ENCODE results near the gene KRTAP5-11.
"Not testable (repeated sequence)": the region's sequence is repeated elsewhere in the genome, so short reads cannot be mapped to it uniquely, and the experiment has no call there.

The KRTAP5-11 gene

DNA sequence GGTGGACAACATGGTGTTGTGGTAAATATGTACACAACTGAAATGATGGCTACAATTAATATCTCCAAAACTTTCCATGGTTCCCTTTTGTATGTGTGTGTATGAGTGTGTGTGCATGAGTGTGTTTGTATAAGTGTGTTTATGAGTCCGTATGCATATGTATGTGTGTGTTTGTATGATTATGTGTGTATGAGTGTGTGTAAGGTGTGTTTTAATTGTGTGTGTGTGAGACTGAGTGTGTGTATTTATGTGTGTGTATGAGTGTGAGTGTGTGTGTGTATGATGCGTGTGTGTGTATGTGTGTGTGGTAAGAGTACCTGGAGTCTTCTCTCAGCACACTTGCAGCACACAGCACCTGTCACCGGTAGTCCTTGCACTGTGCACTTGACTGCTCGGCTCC is 26.7 kb downstream of the KRTAP5-11 start:
- Mint-ChIP-seq H3K36me3 (ENCODE audit: low read depth) (no peaks in the 10 kb centered on the region), H3K4me1 (ENCODE audit: low read depth) (peaks cover 5% of the 10 kb centered on the region), H3K9me3 (no peaks in the 10 kb centered on the region), H3K27me3 (peaks cover 11% of the 10 kb centered on the region), H3K4me3 (no peak overlapping the region), H3K27ac (no peak overlapping the region)
- intact Hi-C loops (cut with micrococcal nuclease), result no loop called here

DNA sequence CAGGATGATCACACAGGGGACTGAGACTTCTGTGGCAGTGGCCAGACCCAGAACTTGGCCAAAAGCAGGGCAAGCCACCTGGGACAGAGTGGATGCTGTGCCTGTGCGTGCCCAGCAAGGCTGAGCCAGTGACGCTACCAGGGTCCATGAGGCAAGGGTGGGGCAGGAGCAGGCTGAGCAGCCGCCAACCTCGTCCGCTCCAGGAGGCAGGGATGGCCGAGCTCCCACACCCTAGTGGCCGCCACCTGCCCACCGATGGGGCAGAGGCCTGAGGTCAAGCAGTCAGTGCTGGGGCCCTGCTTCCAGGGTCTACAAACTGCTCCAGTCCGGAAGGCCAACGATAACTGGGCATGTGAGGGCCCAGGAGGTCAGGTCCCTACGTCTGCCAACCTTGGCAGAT is 27.2 kb downstream of the KRTAP5-11 start:
- no peaks in the 10 kb centered on the region for H3K9me3 Mint-ChIP-seq
- intact Hi-C loops (cut with micrococcal nuclease), result no loop called here
- peaks cover 10% of the 10 kb centered on the region for H3K4me1 Mint-ChIP-seq (ENCODE audit: low read depth)

DNA sequence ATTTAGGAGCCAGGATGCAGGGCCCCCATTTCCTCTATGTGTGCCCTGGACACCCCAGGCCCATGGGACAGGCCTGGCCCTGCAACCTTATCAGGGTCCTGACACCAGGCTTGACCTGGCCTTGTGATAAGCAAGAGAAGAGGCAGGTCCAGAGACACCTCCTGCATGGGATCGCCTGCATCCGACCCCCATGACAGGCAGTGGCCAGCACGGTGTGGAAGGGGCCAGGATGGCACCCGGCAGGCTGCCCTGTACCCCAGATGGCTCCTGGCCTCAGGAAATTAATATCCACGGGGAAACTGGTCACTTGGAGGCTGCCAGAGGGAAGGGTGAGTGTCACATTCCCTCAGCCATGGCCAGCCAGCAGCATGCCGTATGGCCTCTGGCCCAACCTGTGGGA is 27.7 kb downstream of the KRTAP5-11 start:
- no peak overlapping the region for H3K4me3 Mint-ChIP-seq
- H3K9me3 Mint-ChIP-seq, result no peaks in the 10 kb centered on the region
- intact Hi-C loops (cut with micrococcal nuclease), result no loop called here
- no peak overlapping the region for H3K27ac Mint-ChIP-seq
- H3K27me3 Mint-ChIP-seq, result peaks cover 16% of the 10 kb centered on the region
- H3K4me1 Mint-ChIP-seq (ENCODE audit: low read depth), result peaks cover 15% of the 10 kb centered on the region
- H3K36me3 Mint-ChIP-seq (ENCODE audit: low read depth), result no peaks in the 10 kb centered on the region

More for the DNA sequence above, 27.2 kb downstream of the KRTAP5-11 start:
- no peaks in the 10 kb centered on the region for H3K36me3 Mint-ChIP-seq (ENCODE audit: low read depth)
- H3K27ac Mint-ChIP-seq, result no peak overlapping the region
- H3K27me3 Mint-ChIP-seq, result peaks cover 11% of the 10 kb centered on the region
- no peak overlapping the region for H3K4me3 Mint-ChIP-seq

DNA sequence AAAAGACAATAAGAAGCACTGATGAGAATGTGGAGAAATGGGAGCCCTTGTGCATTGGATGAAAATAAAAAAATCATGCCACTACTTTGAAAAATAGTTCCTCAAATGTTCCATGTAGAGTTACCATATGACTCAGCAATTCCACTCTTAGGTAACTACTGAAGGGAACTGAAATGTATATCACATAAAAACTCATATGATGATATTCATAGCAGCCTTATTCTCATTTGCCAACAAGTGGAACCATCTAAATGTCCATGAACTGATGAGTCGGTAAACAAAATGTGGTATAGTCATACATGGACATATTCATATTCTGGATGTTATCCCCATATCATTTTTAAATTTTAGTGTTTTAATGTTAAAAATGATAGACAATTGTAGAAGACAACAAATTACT is 31.0 kb downstream of the KRTAP5-11 start:
- no peak overlapping the region for H3K4me3 Mint-ChIP-seq
- peaks cover 39% of the 10 kb centered on the region for H3K4me1 Mint-ChIP-seq (ENCODE audit: low read depth)
- H3K27ac Mint-ChIP-seq, result no peak overlapping the region
- no peaks in the 10 kb centered on the region for H3K36me3 Mint-ChIP-seq (ENCODE audit: low read depth)
- intact Hi-C loops (cut with micrococcal nuclease), result no loop called here
- peaks cover 1% of the 10 kb centered on the region for H3K9me3 Mint-ChIP-seq
- H3K27me3 Mint-ChIP-seq, result peaks cover 30% of the 10 kb centered on the region

DNA sequence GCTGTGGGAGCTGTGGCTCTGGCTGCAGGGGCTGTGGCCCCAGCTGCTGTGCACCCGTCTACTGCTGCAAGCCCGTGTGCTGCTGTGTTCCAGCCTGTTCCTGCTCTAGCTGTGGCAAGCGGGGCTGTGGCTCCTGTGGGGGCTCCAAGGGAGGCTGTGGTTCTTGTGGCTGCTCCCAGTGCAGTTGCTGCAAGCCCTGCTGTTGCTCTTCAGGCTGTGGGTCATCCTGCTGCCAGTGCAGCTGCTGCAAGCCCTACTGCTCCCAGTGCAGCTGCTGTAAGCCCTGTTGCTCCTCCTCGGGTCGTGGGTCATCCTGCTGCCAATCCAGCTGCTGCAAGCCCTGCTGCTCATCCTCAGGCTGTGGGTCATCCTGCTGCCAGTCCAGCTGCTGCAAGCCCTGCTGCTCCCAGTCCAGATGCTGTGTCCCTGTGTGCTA is 33.9 kb downstream of the KRTAP5-11 start:
- Mint-ChIP-seq H3K4me1 (ENCODE audit: low read depth) (peaks cover 48% of the 10 kb centered on the region), H3K9me3 (peaks cover 13% of the 10 kb centered on the region)
- intact Hi-C loops (cut with micrococcal nuclease), result no loop called here

DNA sequence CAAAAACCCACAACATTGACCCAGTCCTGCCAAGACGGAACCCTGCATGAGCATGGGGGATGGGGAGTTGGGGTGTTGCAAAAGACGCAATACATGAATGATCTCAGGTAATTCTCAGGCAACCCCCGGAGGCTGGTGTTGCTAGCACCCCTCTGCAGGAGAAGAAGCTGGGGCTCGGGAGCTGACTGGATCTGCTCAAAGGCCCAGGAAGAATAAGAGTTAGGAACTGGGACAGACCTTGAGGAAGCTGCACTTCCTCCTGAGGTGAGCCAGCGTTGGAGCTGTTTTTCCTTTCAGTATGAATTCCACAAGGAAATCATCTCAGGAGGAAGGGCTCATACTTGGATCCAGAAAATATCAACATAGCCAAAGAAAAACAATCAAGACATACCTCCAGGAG is 34.6 kb downstream of the KRTAP5-11 start, which contains the start of gene KRTAP5-9:
KRTAP5-9 (plus strand) TSS at position 301 of the 400 bp plus-strand sequence. CDS start 238 bp downstream, outside the sequence.
- peaks cover 54% of the 10 kb centered on the region for H3K4me1 Mint-ChIP-seq (ENCODE audit: low read depth)
- intact Hi-C loops (cut with micrococcal nuclease), result no loop called here
- no peaks in the 10 kb centered on the region for H3K36me3 Mint-ChIP-seq (ENCODE audit: low read depth)
- no peak within 1 kb of the TSS for H3K27ac Mint-ChIP-seq
- H3K4me3 Mint-ChIP-seq, result no peak within 1 kb of the TSS
- H3K27me3 Mint-ChIP-seq, result peaks cover 33% of the 10 kb centered on the region
- peaks cover 13% of the 10 kb centered on the region for H3K9me3 Mint-ChIP-seq

More for the DNA sequence above, 33.9 kb downstream of the KRTAP5-11 start:
- H3K27me3 Mint-ChIP-seq, result peaks cover 33% of the 10 kb centered on the region
- no peak overlapping the region for H3K27ac Mint-ChIP-seq
- no peaks in the 10 kb centered on the region for H3K36me3 Mint-ChIP-seq (ENCODE audit: low read depth)
- no peak overlapping the region for H3K4me3 Mint-ChIP-seq

DNA sequence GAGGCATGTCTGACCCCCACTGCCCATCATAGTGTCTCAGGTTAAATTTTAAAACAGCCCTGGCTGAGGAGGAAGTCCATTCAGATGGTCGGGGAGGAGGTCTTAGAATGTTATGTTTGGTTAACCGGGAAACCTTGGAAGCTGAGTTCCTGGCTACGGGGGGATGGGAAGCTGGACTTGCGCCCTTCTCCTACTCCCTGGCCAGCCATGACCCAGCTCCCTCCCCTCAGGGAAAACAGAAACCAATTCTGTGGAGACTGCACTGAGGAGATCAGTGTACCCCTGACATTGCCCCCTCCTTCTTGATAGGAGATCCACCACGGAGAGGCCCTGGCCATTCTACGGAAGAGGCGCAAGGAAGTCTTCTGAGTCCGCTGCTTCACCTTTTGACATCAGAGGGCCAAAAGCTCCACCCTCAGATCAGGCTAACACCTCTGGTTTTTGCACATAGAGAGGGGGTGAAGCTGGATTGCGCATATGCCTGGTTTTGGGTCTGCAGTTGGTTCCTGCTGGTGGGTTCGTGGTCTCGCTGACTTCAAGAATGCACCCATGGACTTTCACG is 37.2 kb downstream of the KRTAP5-11 start:
- H3K36me3 Mint-ChIP-seq (ENCODE audit: low read depth), result no peaks in the 10 kb centered on the region
- H3K27me3 Mint-ChIP-seq, result peaks cover 33% of the 10 kb centered on the region
- H3K9me3 Mint-ChIP-seq, result peaks cover 26% of the 10 kb centered on the region
- peaks cover 48% of the 10 kb centered on the region for H3K4me1 Mint-ChIP-seq (ENCODE audit: low read depth)
- H3K27ac Mint-ChIP-seq, result no peak overlapping the region
- intact Hi-C loops (cut with micrococcal nuclease), result no loop called here
- no peak overlapping the region for H3K4me3 Mint-ChIP-seq

DNA sequence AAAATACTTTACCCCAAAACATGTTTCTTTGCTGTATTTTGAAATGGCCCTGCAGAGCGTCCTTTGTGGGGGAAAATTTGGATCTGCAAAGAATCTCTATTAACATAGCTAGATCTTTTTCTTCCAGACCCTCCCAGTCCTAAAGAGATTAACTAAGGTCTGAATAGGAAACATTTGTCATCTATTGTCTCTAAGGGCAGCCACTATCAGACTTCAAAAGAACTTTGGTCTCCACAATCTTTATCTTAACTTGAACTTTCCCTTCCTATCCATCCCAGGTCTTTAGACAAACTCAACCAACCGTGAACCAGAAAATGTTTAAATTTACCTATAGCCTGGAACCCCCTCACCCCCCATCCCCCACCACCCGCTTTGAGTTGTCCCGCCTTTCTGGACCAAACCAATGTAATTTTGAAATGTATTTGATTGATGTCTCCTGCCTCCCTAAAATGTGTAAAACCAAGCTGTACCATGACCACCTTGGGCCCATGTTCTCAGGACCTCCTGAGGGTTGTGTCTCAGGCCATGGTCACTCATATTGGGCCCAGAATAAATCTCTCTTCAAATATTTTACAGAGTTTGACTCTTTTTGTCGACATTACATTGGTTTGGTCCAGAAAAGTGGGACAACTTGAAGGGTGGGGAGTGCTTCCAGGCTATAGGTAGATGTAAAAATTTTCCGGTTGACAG is 38.0 kb downstream of the KRTAP5-11 start:
- H3K27ac Mint-ChIP-seq, result no peak overlapping the region
- peaks cover 29% of the 10 kb centered on the region for H3K9me3 Mint-ChIP-seq
- H3K27me3 Mint-ChIP-seq, result peaks cover 25% of the 10 kb centered on the region
- no peak overlapping the region for H3K4me3 Mint-ChIP-seq
- intact Hi-C loops (cut with micrococcal nuclease), result no loop called here
- H3K36me3 Mint-ChIP-seq (ENCODE audit: low read depth), result no peaks in the 10 kb centered on the region
- peaks cover 41% of the 10 kb centered on the region for H3K4me1 Mint-ChIP-seq (ENCODE audit: low read depth)

DNA sequence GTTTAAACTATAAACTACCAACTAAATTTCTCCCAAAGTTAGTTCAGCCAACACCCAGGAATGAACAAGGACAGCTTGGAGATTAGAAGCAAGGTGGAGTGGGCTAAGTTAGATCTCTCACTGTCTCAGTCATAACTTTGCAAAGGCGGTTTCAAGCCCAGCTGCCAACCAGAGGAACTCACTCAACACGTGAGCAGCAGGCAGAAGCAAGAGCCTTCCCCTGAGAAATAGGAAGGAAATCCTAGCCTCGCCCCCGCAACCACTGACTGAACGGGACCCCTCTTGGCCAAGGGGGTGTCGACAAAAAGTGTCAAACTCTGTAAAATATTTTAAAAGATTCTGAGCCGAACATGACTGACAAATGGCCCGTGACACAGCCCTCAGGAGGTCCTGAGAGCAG is 38.8 kb downstream of the KRTAP5-11 start:
- Mint-ChIP-seq H3K27ac (peak overlapping the region; percentile 41), H3K4me1 (ENCODE audit: low read depth) (peaks cover 33% of the 10 kb centered on the region), H3K4me3 (no peak overlapping the region), H3K36me3 (ENCODE audit: low read depth) (no peaks in the 10 kb centered on the region), H3K27me3 (peaks cover 17% of the 10 kb centered on the region), H3K9me3 (peaks cover 29% of the 10 kb centered on the region)
- intact Hi-C loops (cut with micrococcal nuclease), result no loop called here

DNA sequence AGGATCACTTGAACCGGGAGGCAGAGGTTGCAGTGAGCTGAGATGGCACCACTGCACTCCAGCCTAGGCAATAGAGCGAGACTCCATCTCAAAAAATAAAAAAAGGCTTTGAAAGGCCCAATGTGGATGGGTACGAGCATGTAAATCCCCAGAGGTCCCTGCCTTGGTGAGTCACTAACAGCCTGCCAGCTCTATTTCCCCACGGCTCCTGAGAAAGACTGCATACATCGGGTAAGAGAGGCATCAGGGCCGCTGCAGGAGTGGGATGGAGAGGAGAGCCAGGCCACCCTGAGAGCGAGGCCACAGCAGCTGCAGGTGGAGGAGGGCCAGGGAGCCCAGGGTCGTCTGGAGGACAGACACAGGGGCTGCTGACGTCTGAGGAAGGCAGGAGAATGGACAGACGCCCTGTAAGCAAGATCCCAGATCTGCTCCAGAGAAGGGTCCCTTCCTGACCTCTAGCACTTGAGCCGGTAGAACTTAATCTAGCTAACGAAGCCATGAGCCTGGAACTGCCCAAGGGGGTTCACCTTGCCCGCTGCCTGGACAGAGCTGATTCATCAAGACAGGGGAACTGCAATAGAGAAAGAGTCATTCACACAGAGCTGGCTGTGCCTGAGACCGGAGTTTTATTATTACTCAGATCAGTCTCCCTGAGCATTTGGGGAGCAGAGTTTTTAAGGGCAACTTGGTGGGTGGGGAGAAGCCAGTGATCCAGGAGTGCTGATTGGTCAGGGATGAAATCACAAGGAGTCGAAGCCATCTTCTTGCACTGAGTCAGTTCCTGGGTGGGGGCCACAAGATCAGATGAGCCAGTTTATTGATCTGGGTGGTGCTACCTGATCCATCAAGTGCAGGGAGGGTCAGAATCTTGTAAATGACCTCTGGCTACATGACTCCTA is 39.5 kb downstream of the KRTAP5-11 start:
- Mint-ChIP-seq H3K4me1 (ENCODE audit: low read depth) (peaks cover 25% of the 10 kb centered on the region), H3K36me3 (ENCODE audit: low read depth) (no peaks in the 10 kb centered on the region), H3K4me3 (peak overlapping the region; percentile 36)

DNA sequence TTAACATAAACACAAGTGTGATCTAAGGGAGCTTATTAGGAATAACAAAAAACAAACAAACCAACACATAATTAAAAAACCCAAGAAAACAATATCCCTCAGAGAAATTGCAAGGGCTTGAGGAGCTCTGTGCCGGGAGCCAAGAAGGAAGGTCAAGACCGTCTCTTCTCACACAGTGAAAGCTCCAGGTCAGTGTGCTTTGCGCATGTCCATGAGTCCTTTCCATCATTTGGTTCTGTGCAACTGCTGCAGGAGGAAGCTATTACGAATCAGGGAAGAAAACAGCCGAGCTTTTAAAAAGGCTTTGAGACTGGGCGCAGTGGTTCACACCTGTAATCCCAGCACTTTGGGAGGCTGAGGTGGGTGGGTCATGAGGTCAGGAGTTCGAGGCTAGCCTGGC is 40.3 kb downstream of the KRTAP5-11 start:
- peaks cover 4% of the 10 kb centered on the region for H3K27me3 Mint-ChIP-seq
- H3K36me3 Mint-ChIP-seq (ENCODE audit: low read depth), result no peaks in the 10 kb centered on the region
- H3K4me1 Mint-ChIP-seq (ENCODE audit: low read depth), result peaks cover 19% of the 10 kb centered on the region
- no peak overlapping the region for H3K27ac Mint-ChIP-seq
- peaks cover 29% of the 10 kb centered on the region for H3K9me3 Mint-ChIP-seq
- intact Hi-C loops (cut with micrococcal nuclease), result no loop called here
- H3K4me3 Mint-ChIP-seq, result no peak overlapping the region

More for the DNA sequence above, 39.5 kb downstream of the KRTAP5-11 start:
- H3K9me3 Mint-ChIP-seq, result peaks cover 29% of the 10 kb centered on the region
- peaks cover 10% of the 10 kb centered on the region for H3K27me3 Mint-ChIP-seq
- H3K27ac Mint-ChIP-seq, result peak overlapping the region; percentile 41
- intact Hi-C loops (cut with micrococcal nuclease), result no loop called here

DNA sequence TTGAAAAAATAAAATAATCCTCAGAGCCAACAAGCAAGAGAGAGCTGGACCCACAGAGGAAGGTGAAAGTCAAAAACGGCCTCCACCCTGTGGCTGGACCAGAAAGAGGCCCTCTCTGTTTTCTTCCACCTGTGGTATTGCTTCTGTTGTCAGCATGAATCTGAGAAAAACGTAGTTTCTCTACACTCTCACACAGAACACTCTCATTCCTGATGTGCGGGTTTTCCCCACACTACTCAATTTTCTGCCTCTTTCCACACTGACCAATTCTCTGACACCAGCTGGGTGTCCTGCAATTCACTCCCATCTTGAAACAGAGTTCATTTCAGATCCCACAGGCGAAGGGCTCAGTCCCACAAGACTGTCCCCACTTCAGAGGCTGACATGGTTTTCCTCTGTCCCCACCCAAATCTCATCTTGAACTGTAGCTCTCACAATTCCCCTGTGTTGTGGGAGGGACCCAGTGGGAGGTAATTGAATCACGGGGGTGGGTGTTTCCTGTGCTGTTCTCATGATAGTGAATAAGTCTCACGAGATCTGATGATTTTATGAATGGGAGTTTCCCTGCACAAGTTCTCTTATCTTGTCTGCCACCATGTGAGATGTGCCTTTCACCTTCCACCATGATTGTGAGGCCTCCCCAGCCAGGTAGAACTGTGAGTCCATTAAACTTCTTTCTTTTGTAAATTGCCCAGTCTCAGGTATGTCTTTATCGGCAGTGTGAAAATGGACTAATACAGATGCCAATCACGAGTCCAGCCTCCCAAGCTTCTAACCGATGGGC is 42.0 kb downstream of the KRTAP5-11 start:
- H3K4me1 Mint-ChIP-seq (ENCODE audit: low read depth), result peaks cover 19% of the 10 kb centered on the region
- H3K27ac Mint-ChIP-seq; H3K36me3 Mint-ChIP-seq (ENCODE audit: low read depth); H3K4me3 Mint-ChIP-seq; intact Hi-C loops (cut with micrococcal nuclease); H3K27me3 Mint-ChIP-seq: not testable (repeated sequence)
- peaks cover 17% of the 10 kb centered on the region for H3K9me3 Mint-ChIP-seq

DNA sequence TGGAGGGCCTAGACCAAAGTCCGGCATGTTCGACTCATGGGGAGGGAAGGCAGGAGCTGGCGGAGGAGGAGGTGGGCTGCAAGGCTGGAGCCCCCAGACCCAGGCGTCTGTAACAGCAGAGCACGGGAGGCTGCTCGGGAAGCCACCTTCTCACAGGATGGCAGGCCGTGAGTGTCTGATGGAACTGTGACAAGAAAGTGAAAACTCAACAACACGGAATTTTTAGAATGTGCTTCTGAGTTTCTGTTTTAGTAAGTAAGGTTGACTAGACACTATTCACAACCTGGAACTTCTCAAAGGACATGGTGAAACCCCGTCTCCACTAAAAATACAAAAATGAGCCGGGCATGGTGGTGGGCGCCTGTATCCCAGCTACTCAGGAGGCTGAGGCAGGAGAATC is 42.7 kb downstream of the KRTAP5-11 start:
- H3K27me3 Mint-ChIP-seq; H3K36me3 Mint-ChIP-seq (ENCODE audit: low read depth); H3K4me3 Mint-ChIP-seq; H3K27ac Mint-ChIP-seq; intact Hi-C loops (cut with micrococcal nuclease): not testable (repeated sequence)
- Mint-ChIP-seq H3K9me3 (peaks cover 16% of the 10 kb centered on the region), H3K4me1 (ENCODE audit: low read depth) (peaks cover 19% of the 10 kb centered on the region)
